Activated T-cell treated with anti-CD3 and anti-CD28 coated beads, Interleukin-2, amount 50 U/mL, for 72 hours (primary cell): ENCODE data around the gene KIFC1. TPM values are rescaled to one million over a fixed set of nuclear protein-coding genes. Genes with fewer than 3 reads are reported as not detected.

Source experiments
- ATAC-seq, 2 donors: fragments of 150-1000 bp; cut with Tn5 transposase; replicated peaks in 1 of 2; 2 replicates each; pipeline ENCODE4 v1.10.0; 2021; ENCODE audit warnings: moderate library complexity in 2 of 2, mild to moderate bottlenecking in 1 of 2
- DNase-seq, 2 donors: peaks; one replicate each; pipeline ENCODE4 v3.0.0; 2021 to 2022; ENCODE audit warnings: mixed read lengths in 1 of 2
- H3K27ac Mint-ChIP-seq: one replicate; pipeline ENCODE4 v1.8.0; 2022; ENCODE audit warnings: mild to moderate bottlenecking, moderate library complexity, mixed read lengths
- H3K27me3 Mint-ChIP-seq: one replicate; pipeline ENCODE4 v1.8.0; 2022; ENCODE audit warnings: low read depth, mixed read lengths
- H3K36me3 Mint-ChIP-seq, 2 donors: one replicate each; pipeline ENCODE4 v1.8.0; 2022; ENCODE audit warnings: mixed read lengths in 2 of 2, mild to moderate bottlenecking in 1 of 2; ENCODE audit not compliant: insufficient read depth in 2 of 2
- H3K4me1 Mint-ChIP-seq: one replicate; pipeline ENCODE4 v1.8.0; 2022; ENCODE audit warnings: low read depth, mixed read lengths
- H3K4me3 Mint-ChIP-seq, 2 donors: one replicate each; pipeline ENCODE4 v1.8.0; 2022; ENCODE audit warnings: mild to moderate bottlenecking in 2 of 2, mixed read lengths in 2 of 2, moderate library complexity in 2 of 2
- H3K9me3 Mint-ChIP-seq, 2 donors: one replicate each; pipeline ENCODE4 v1.8.0; 2022; ENCODE audit warnings: mixed read lengths in 2 of 2
- total RNA-seq, 2 donors: library from RNA; stranded (reverse); gene quantifications; one replicate each; pipeline ENCODE4 v1.2.3, GENCODE V29; 2022

KIFC1 gene
- total RNA-seq, 2 donors from 2014 or later: 91.7 to 96.3 TPM

- Mint-ChIP-seq H3K27me3 (no peaks in the 10 kb centered on the region), H3K9me3 (no peaks in the 10 kb centered on the region), H3K36me3 (peaks cover 5 to 31% of the 10 kb centered on the region in 2 donors), H3K27ac (peak within 1 kb of the TSS; percentile 80), H3K4me3 (peak within 1 kb of the TSS; percentile 90 to 97), H3K4me1 (peaks cover 55% of the 10 kb centered on the region)
- peak; percentile 76 to 79 for DNase-seq
- peak; percentile 53 to 60 for ATAC-seq
Observed at GRCh38 chr6:33410711-33411631, 19.3 kb downstream of the KIFC1 start, which contains the start of gene PHF1. TSS of gene PHF1 (plus strand) at chr6:33411014. CDS start at chr6:33412264, 1,250 bp downstream.

GRCh38 chr6:33411632-33412005, 20.0 kb downstream of the KIFC1 start:
- H3K36me3 Mint-ChIP-seq: peaks cover 8 to 33% of the 10 kb centered on the region in 2 donors
- peaks cover 61% of the 10 kb centered on the region for H3K4me1 Mint-ChIP-seq
- H3K27ac Mint-ChIP-seq: peak overlapping the region; percentile 55
- ATAC-seq: no peak
- no peaks in the 10 kb centered on the region for H3K27me3 Mint-ChIP-seq
- no peak for DNase-seq
- no peaks in the 10 kb centered on the region for H3K9me3 Mint-ChIP-seq
- peak overlapping the region; percentile 83 to 88 for H3K4me3 Mint-ChIP-seq

GRCh38 chr6:33412140-33413009, 20.8 kb downstream of the KIFC1 start:
- ATAC-seq (no peak), DNase-seq (no peak)
- no peaks in the 10 kb centered on the region for H3K27me3 Mint-ChIP-seq
- peaks cover 65% of the 10 kb centered on the region for H3K4me1 Mint-ChIP-seq
- peak overlapping the region; percentile 83 to 88 for H3K4me3 Mint-ChIP-seq
- no peaks in the 10 kb centered on the region for H3K9me3 Mint-ChIP-seq
- H3K36me3 Mint-ChIP-seq: peaks cover 11 to 30% of the 10 kb centered on the region in 2 donors
- H3K27ac Mint-ChIP-seq: peak overlapping the region; percentile 67

- H3K27ac Mint-ChIP-seq: peak overlapping the region; percentile 27
- no peaks in the 10 kb centered on the region for H3K27me3 Mint-ChIP-seq
- peaks cover 11 to 21% of the 10 kb centered on the region in 2 donors for H3K36me3 Mint-ChIP-seq
- DNase-seq (no peak), ATAC-seq (no peak)
- no peak overlapping the region for H3K4me3 Mint-ChIP-seq
- H3K9me3 Mint-ChIP-seq: no peaks in the 10 kb centered on the region
- peaks cover 69% of the 10 kb centered on the region for H3K4me1 Mint-ChIP-seq
Observed at GRCh38 chr6:33413241-33414120, 21.9 kb downstream of the KIFC1 start.

GRCh38 chr6:33414592-33415271, 23.1 kb downstream of the KIFC1 start:
- H3K36me3 Mint-ChIP-seq: peaks cover 11 to 20% of the 10 kb centered on the region in 2 donors
- no peak overlapping the region for H3K27ac Mint-ChIP-seq

DNA sequence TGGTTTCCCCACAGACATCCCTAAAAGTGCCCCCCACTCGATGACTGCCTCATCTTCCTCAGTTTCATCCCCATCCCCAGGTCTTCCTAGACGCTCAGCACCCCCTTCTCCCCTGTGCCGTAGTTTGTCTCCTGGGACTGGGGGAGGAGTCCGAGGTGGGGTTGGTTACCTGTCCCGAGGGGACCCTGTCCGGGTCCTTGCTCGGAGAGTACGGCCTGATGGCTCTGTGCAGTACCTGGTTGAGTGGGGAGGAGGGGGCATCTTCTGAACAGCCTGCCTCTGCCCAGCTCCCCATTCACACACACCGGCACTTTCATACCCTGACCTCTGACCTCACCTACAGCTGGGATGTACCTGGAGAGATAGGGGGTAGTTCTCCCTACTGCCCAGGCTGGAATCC, 24.2 kb downstream of the KIFC1 start:
- ATAC-seq (no peak), DNase-seq (no peak)
- H3K27ac Mint-ChIP-seq: peak overlapping the region; percentile 94
- peaks cover 11 to 20% of the 10 kb centered on the region in 2 donors for H3K36me3 Mint-ChIP-seq
- H3K4me1 Mint-ChIP-seq: peaks cover 79% of the 10 kb centered on the region
- H3K4me3 Mint-ChIP-seq: peak overlapping the region; percentile 98 to 99
- no peaks in the 10 kb centered on the region for H3K9me3 Mint-ChIP-seq
- H3K27me3 Mint-ChIP-seq: no peaks in the 10 kb centered on the region

More at GRCh38 chr6:33414592-33415271, 23.1 kb downstream of the KIFC1 start:
- Mint-ChIP-seq H3K4me3 (peak overlapping the region in 1 of 2 donors; percentile 99), H3K27me3 (no peaks in the 10 kb centered on the region), H3K4me1 (peaks cover 75% of the 10 kb centered on the region), H3K9me3 (no peaks in the 10 kb centered on the region)
- DNase-seq (no peak), ATAC-seq (no peak)

- DNase-seq (peak; percentile 55 to 60), ATAC-seq (peak; percentile 8 to 14)
- H3K9me3 Mint-ChIP-seq: no peaks in the 10 kb centered on the region
- peaks cover 11 to 20% of the 10 kb centered on the region in 2 donors for H3K36me3 Mint-ChIP-seq
- peak overlapping the region; percentile 94 for H3K27ac Mint-ChIP-seq
- H3K4me3 Mint-ChIP-seq: peak overlapping the region; percentile 98 to 99
- no peaks in the 10 kb centered on the region for H3K27me3 Mint-ChIP-seq
- H3K4me1 Mint-ChIP-seq: peaks cover 82% of the 10 kb centered on the region
Observed at GRCh38 chr6:33416386-33417127, 24.9 kb downstream of the KIFC1 start.

GRCh38 chr6:33417128-33417902, 25.7 kb downstream of the KIFC1 start:
- ATAC-seq (no peak), DNase-seq (peak in 1 of 2 donors; percentile 26)
- peak overlapping the region; percentile 94 for H3K27ac Mint-ChIP-seq
- peaks cover 80% of the 10 kb centered on the region for H3K4me1 Mint-ChIP-seq
- no peaks in the 10 kb centered on the region for H3K9me3 Mint-ChIP-seq
- peaks cover 11 to 19% of the 10 kb centered on the region in 2 donors for H3K36me3 Mint-ChIP-seq
- H3K4me3 Mint-ChIP-seq: peak overlapping the region; percentile 98 to 99
- no peaks in the 10 kb centered on the region for H3K27me3 Mint-ChIP-seq

GRCh38 chr6:33417903-33418689, 26.5 kb downstream of the KIFC1 start, which contains the start of gene CUTA:
TSS of gene CUTA (minus strand) at chr6:33418107. CDS start at chr6:33418000, 107 bp downstream.
- peak within 1 kb of the TSS; percentile 98 to 99 for H3K4me3 Mint-ChIP-seq
- peaks cover 75% of the 10 kb centered on the region for H3K4me1 Mint-ChIP-seq
- H3K9me3 Mint-ChIP-seq: no peaks in the 10 kb centered on the region
- H3K27ac Mint-ChIP-seq: peak within 1 kb of the TSS; percentile 99
- H3K27me3 Mint-ChIP-seq: no peaks in the 10 kb centered on the region
- ATAC-seq (peak; percentile 82 to 86), DNase-seq (peak; percentile 97 to 99)
- peaks cover 11 to 14% of the 10 kb centered on the region in 2 donors for H3K36me3 Mint-ChIP-seq

GRCh38 chr6:33418690-33419291, 27.2 kb downstream of the KIFC1 start:
- Mint-ChIP-seq H3K27ac (peak overlapping the region; percentile 99), H3K4me3 (peak overlapping the region; percentile 98 to 99), H3K4me1 (peaks cover 78% of the 10 kb centered on the region), H3K9me3 (no peaks in the 10 kb centered on the region), H3K36me3 (peaks cover 9 to 15% of the 10 kb centered on the region in 2 donors), H3K27me3 (no peaks in the 10 kb centered on the region)
- ATAC-seq (peak; percentile 1 to 14), DNase-seq (peak; percentile 73 to 76)
